ENCODE results near the gene ZNF579.

ZNF579 gene, protein sequence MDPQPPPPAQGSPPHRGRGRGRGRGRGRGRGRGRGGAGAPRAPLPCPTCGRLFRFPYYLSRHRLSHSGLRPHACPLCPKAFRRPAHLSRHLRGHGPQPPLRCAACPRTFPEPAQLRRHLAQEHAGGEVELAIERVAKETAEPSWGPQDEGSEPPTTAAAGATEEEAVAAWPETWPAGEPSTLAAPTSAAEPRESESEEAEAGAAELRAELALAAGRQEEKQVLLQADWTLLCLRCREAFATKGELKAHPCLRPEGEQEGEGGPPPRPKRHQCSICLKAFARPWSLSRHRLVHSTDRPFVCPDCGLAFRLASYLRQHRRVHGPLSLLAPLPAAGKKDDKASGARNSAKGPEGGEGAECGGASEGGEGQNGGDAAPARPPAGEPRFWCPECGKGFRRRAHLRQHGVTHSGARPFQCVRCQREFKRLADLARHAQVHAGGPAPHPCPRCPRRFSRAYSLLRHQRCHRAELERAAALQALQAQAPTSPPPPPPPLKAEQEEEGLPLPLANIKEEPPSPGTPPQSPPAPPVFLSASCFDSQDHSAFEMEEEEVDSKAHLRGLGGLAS

DNA sequence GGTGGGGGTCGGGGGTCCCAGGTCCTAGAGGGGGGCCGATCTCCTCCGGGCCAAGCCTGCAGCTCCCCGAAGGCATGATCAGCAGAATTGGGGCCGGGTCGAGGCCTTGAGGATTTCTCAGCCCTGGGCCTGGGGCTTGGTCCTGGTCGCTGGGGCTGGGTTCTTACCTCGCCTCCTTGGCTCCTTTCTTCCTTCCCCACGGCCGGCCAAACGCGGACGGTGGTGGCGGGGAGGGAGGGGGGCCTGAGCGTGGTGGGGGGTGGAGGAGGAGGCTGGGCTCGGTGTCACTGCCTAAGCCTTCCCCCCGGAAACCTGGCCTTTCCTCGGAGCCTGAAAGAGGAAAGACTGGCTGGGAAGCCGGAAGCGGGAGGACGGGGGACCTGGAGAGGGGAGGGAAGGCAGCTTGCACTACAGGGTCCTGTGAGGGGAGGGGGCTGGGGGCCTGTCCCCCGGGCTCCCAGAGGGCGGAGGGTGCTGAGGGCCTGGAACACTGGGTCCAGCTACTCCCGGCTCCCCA, at the start of gene ZNF579:
TSS of gene ZNF579 (minus strand) at position 221 of the 517 bp plus-strand sequence. CDS start 1,209 bp downstream, outside the sequence.
- peaks cover 12% of the 10 kb centered on the region for H3K36me3 Mint-ChIP-seq
- peak within 1 kb of the TSS; percentile 92 for H3K27ac Mint-ChIP-seq
- no peaks in the 10 kb centered on the region for H3K9me3 Mint-ChIP-seq
- H3K27me3 Mint-ChIP-seq: no peaks in the 10 kb centered on the region
- H3K4me1 Mint-ChIP-seq: peaks cover 26% of the 10 kb centered on the region
- peak within 1 kb of the TSS; percentile 93 for H3K4me3 Mint-ChIP-seq

DNA sequence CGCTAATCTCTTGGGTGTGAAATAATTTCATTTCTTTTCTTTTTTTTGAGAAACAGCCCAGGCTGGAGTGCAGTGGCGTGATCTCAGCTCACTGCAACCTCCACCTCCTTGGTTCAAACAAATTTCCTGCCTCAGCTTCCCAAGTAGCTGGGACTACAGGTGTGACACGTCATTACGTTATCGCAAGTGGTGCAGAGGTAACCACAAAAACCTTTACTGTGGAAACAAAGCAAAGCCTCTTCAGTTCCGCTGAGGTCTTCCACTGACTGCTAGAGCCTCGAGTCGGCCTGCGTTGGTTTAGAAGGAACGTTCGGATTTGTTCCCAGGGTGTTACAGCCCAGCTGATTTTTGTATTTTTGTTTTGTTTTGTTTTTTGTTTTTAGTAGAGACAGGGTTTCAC, 45.7 kb upstream of the ZNF579 start:
- Mint-ChIP-seq H3K27me3 (no peaks in the 10 kb centered on the region), H3K27ac (peak overlapping the region; percentile 51), H3K9me3 (no peaks in the 10 kb centered on the region), H3K36me3 (peaks cover 2% of the 10 kb centered on the region), H3K4me1 (peaks cover 33% of the 10 kb centered on the region), H3K4me3 (peak overlapping the region; percentile 74)

DNA sequence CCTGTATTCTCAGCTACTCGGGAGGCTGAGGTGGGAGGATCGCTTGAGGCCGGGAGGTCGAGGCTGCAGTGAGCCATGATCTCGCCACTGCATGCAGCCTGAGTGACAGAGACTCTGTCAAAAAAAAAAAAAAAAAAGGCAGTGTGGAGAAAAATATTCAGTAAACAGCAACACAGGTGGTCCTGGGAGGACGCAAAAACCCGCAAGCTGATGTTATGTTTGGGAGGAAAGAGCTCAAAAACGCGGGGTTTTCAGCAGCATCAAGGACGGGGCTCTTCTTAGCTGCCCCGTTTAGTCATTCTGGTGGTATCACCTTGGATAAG, 44.3 kb upstream of the ZNF579 start:
- Mint-ChIP-seq H3K9me3 (no peaks in the 10 kb centered on the region), H3K36me3 (peaks cover 2% of the 10 kb centered on the region), H3K4me3 (peak overlapping the region; percentile 89), H3K27ac (peak overlapping the region; percentile 98), H3K4me1 (peaks cover 46% of the 10 kb centered on the region), H3K27me3 (no peaks in the 10 kb centered on the region)

DNA sequence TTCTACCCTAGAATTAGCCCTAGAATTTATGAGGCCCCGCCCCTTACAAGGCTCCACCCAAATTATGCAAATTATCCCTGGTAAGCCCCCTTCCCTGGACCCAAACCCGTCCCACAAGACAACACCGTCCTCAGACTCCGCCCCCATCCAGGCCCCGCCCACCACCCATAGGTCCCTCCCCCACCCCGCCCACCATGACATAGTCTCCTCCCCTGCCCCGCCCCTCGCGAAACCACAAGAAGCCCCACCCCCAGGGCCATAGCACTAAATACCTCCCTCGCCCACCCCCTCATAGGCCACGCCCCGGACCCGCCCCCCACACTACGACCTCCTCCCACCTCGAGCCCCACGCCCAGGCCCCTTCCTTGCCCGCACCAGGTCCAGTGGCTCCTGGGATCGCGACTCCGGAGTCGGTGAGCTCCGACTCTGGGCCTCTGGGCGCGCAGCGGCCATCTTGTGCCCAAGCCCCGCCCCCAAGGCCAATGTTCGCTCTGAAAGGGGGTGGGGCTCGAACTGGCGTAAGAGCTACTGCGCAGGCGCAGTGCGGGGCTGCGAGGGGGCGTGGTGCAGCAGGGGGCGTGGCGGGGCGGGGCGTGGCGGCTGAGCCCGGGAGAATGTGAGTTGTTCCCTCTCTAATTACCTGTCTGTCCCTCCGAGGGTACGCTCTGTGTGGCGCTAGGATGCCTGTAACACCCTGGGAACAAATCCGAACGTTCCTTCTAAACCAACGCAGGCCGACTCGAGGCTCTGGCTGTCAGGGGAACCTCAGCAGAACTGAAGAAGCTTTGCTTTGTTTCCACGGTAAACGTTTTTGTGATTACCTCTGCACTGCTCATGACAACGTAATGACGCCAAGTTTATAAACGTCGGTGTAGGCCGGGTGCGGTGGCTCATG, 43.7 kb upstream of the ZNF579 start, which contains the start of gene ZNF784:
TSS of gene ZNF784 (minus strand) at position 458 of the 895 bp plus-strand sequence. CDS start at position 453, 5 bp downstream.
- peak within 1 kb of the TSS; percentile 89 for H3K4me3 Mint-ChIP-seq
- H3K36me3 Mint-ChIP-seq: peaks cover 2% of the 10 kb centered on the region
- H3K4me1 Mint-ChIP-seq: peaks cover 51% of the 10 kb centered on the region
- peak within 1 kb of the TSS; percentile 98 for H3K27ac Mint-ChIP-seq
- no peaks in the 10 kb centered on the region for H3K27me3 Mint-ChIP-seq
- no peaks in the 10 kb centered on the region for H3K9me3 Mint-ChIP-seq

DNA sequence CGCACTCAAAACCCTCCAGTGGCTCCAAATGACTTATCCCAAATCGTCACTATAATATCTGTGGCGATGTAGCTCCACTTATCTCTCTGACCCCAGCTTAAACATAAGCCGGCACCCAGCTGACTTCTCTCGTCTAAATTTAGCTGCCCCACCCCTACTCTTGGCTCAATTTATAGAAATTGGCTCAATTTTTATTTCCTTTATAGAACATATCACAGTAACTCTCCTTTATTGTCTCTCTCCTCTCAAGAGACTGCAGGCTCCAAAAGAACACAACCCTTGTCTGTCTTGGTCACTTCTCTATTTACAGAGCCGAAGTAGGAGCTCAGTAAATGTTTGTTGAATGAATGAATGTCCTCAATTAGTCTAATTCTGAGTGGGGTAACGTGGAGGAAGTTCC, 42.9 kb upstream of the ZNF579 start:
- peaks cover 2% of the 10 kb centered on the region for H3K36me3 Mint-ChIP-seq
- H3K27me3 Mint-ChIP-seq: no peaks in the 10 kb centered on the region
- no peaks in the 10 kb centered on the region for H3K9me3 Mint-ChIP-seq
- H3K27ac Mint-ChIP-seq: peak overlapping the region; percentile 31
- H3K4me3 Mint-ChIP-seq: peak overlapping the region; percentile 7
- peaks cover 51% of the 10 kb centered on the region for H3K4me1 Mint-ChIP-seq

DNA sequence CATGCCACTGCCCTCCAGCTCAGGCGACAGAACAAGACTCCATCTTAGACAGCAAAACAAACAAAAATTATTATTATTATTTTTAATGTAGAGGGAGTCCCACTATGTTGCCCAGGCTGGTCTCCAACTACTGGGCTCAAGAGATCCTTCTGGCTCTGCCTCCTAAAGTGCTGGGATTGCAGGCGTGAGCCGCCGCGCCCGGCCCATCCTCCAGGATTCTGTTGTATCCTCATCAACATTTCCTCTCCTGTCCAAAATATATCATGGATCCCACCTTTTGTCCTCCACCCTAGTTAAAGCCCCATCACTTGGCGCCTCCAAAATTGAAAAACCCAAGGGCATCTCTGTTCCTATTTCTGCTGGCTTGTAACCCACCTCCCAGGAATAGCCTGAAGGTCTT, 42.5 kb upstream of the ZNF579 start:
- Mint-ChIP-seq H3K4me3 (peak overlapping the region; percentile 7), H3K9me3 (no peaks in the 10 kb centered on the region), H3K36me3 (peaks cover 2% of the 10 kb centered on the region), H3K4me1 (peaks cover 51% of the 10 kb centered on the region), H3K27me3 (no peaks in the 10 kb centered on the region), H3K27ac (peak overlapping the region; percentile 31)

DNA sequence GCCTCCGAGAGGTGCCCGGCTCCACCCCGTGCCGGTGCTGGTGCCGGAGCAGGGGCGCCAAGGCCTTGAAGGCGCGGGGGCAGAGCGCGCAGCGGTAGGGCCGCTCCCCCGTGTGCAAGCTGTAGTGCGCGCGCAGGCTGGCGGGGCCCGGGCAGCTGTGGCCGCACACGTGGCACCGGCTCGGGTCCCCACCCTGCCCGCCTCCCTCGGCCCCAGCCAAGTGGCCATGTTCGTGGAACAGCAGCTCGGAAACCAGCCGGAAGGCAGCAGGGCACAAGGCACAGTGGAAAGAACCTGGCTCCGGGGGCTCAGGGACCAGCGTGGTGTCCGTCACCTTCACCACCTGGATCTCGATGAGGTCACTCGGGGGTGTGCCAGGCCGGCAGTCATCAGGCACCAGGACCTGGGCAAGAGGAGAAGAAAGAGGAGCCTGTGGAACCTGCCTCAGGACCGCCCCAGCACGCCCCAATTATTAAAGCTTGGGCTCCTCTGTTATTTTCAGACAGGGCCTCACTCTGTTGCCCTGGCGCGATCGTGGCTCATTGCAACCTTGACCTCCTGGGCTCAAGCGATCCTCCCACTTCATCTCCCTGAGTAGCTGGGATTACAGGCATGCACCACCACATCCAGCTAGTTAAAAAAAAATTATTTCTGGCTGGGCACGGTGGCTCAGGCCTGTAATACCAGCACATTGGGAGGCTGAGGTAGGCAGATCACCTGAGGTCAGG, 41.8 kb upstream of the ZNF579 start:
- Mint-ChIP-seq H3K4me3 (no peak overlapping the region), H3K27me3 (no peaks in the 10 kb centered on the region), H3K4me1 (peaks cover 51% of the 10 kb centered on the region), H3K9me3 (no peaks in the 10 kb centered on the region), H3K27ac (no peak overlapping the region), H3K36me3 (peaks cover 3% of the 10 kb centered on the region)

DNA sequence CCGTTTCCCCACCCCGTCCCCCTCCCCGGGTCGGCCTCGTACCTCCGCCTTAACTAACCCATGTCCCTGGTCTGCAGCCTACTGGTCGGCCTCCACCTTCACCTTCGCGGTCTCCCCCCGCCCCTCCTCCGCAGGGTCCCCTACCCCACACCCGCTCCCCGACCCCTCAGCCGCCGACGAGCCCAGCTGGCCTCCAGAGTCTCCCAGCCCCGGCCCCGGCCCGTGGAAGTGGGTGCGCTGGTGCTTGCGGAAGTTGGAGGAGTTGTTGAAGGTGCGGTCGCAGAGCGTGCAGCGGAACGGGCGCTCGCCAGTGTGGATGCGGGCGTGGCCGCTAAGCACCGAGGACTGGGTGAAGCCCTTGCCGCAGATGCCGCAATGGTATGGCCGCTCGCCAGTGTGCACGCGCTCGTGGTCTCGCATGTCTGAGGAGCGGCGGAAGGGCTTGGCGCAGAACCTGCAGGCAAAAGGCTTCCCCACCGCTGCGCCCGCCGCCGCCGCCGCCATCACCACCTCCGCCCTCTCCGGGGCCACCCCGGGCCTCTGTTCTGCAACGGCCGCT, 41.1 kb upstream of the ZNF579 start:
- peaks cover 5% of the 10 kb centered on the region for H3K36me3 Mint-ChIP-seq
- H3K27me3 Mint-ChIP-seq: no peaks in the 10 kb centered on the region
- H3K27ac Mint-ChIP-seq: no peak overlapping the region
- no peaks in the 10 kb centered on the region for H3K9me3 Mint-ChIP-seq
- H3K4me1 Mint-ChIP-seq: peaks cover 47% of the 10 kb centered on the region
- no peak overlapping the region for H3K4me3 Mint-ChIP-seq

DNA sequence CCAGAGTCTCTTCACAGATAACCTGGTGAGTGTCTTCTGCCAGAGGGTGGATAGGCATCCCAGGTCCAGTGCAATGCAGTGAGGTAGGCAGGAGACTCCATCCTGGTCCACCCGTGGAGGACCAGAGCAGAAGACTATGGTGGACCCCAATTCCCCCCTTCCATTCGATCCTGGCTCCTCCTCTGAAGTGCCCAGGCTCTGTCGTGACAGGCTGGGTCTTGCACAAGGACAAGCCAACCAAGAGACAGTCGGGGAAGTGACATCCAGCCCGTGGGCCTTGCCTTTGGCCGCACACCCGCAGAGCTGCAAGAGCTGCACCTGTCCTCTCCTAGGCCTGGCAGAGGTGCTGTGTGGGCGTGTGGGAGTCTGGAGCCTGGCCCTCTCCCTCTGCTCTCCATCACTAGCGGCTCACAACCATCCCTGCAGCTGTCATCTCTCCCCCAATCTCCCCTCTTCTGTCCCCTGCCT, 40.6 kb upstream of the ZNF579 start:
- Mint-ChIP-seq H3K27me3 (no peaks in the 10 kb centered on the region), H3K9me3 (no peaks in the 10 kb centered on the region), H3K36me3 (peaks cover 5% of the 10 kb centered on the region), H3K4me1 (peaks cover 42% of the 10 kb centered on the region), H3K27ac (no peak overlapping the region), H3K4me3 (no peak overlapping the region)

DNA sequence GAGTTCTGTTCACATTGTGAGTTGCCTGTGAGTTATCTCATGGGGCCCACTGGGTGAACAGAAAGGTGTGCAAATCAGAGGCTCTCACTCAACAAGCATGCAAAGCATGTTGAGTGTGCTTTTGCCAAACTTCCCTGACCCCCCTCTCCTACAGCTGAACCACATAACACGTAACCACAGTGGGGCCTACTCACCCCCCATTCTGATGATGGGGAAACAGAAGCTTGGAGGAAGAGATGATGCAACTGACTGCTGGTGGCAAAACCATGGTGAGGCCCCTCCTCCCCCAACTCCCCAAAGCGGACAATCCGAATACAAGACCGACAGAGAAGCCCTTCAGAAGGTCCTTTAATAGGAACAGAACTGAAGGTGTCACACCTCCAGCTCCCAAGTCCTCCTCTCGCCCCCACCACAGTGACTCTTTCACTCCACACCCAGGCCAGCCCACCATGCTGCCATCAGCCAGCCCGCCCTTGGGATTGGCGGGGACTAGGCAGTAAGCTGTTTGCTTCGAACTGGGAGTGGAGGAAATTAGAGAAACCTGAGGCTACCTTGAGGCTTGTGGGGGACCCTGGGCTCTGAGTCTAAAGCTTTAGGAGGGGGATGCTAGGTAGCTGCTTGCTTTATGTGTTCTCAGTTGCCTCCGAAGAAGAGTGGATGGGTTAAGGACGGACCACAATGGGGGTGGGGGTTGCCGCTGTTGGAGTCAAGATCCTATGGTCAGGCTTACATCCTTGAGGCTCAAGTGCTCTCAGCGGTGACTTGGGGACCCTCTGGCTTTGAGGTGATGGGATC, 40.0 kb upstream of the ZNF579 start:
- Mint-ChIP-seq H3K27ac (peak overlapping the region; percentile 30), H3K36me3 (peaks cover 5% of the 10 kb centered on the region), H3K4me3 (no peak overlapping the region), H3K27me3 (no peaks in the 10 kb centered on the region), H3K4me1 (peaks cover 37% of the 10 kb centered on the region), H3K9me3 (no peaks in the 10 kb centered on the region)

DNA sequence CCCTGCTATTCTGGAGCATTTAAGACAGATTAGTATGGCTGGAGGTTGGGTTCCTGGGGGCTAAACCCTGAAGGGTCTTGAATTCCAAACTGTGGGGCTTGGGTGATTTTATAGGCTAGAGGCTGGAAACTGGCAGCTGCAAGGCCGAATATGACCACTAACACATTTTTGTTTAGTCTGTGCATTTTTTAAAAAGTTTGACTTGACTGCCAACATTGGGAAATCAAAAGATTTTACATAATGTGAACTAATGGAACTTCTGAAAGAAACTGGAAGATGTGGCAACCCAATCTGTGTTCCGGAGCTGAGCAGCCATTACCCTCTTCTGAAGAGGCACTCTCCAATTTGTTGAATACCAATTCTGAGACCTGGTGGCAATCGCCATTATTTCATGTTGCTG, 38.6 kb upstream of the ZNF579 start:
- H3K9me3 Mint-ChIP-seq: no peaks in the 10 kb centered on the region

DNA sequence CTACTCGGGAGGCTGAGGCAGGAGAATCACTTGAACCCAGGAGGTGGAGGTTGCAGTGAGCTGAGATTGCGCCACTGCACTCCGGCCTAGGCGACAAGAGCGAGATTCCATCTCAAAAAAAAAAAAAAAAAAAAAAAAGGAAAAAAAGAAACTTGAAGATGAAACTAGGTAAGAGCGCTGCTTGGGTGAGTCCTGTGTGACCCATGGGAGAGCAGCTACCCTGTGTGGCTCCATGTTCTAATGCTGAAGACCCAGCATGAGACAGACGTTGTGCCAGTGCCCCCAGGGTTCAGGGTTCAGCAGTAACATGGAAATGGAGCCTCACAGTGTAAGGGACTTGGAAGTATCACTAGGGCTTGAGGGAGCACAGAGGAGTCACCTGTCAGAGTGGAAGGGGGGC, 37.8 kb upstream of the ZNF579 start:
- peaks cover 22% of the 10 kb centered on the region for H3K4me1 Mint-ChIP-seq
- peaks cover 4% of the 10 kb centered on the region for H3K36me3 Mint-ChIP-seq
- no peaks in the 10 kb centered on the region for H3K9me3 Mint-ChIP-seq
- no peaks in the 10 kb centered on the region for H3K27me3 Mint-ChIP-seq
- H3K27ac Mint-ChIP-seq: no peak overlapping the region
- H3K4me3 Mint-ChIP-seq: no peak overlapping the region

More for the DNA sequence above, 38.6 kb upstream of the ZNF579 start:
- Mint-ChIP-seq H3K4me1 (peaks cover 28% of the 10 kb centered on the region), H3K36me3 (peaks cover 6% of the 10 kb centered on the region), H3K27ac (no peak overlapping the region), H3K4me3 (no peak overlapping the region), H3K27me3 (no peaks in the 10 kb centered on the region)

DNA sequence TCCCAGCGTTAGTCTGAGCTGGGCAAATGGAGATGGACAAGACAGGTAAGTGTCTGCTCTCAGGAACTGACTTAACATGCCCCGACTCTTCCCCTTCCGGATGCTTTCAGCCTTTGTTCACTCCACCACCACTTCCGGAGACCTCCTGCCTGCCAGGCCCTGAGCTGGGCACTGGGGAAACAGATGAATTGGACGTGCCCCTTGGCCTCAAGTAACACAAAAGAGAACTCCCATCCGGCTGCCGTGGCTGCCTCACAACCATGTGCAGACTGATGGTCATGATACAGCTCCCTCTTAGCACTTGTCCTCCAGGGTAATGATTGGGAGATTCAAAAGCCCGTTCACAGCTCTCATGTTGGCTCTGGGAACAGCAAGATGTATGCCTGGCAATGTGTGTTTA, 36.8 kb upstream of the ZNF579 start:
- peaks cover 26% of the 10 kb centered on the region for H3K4me1 Mint-ChIP-seq
- H3K27me3 Mint-ChIP-seq: no peaks in the 10 kb centered on the region
- peak overlapping the region; percentile 55 for H3K27ac Mint-ChIP-seq
- no peak overlapping the region for H3K4me3 Mint-ChIP-seq
- peaks cover 8% of the 10 kb centered on the region for H3K36me3 Mint-ChIP-seq
- H3K9me3 Mint-ChIP-seq: no peaks in the 10 kb centered on the region

DNA sequence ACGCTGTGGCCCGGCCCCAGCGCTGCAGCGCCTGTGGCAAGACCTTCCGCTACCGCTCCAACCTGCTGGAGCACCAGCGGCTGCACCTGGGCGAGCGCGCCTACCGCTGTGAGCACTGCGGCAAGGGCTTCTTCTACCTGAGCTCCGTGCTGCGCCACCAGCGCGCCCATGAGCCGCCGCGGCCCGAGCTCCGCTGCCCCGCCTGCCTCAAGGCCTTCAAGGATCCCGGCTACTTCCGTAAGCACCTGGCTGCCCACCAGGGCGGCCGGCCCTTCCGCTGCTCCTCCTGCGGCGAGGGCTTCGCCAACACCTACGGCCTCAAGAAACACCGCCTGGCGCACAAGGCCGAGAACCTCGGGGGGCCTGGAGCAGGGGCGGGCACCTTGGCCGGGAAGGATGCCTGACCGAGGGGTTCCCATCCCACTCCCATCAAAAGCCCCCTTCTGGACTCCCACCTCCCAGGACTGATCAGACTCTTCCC, 35.8 kb upstream of the ZNF579 start:
- Mint-ChIP-seq H3K9me3 (no peaks in the 10 kb centered on the region), H3K4me3 (no peak overlapping the region), H3K4me1 (peaks cover 36% of the 10 kb centered on the region), H3K27ac (no peak overlapping the region), H3K36me3 (peaks cover 8% of the 10 kb centered on the region), H3K27me3 (no peaks in the 10 kb centered on the region)
